Suprapubic skin (tissue), 4 donors: ENCODE measurements around the gene IRF4.

ENCODE experiments used
- CTCF ChIP-seq, 2 donors: fragments of 200-600 bp in 1 of 2; fragments of 450-650 bp in 1 of 2; sonication (generic) in 1 of 2; IDR thresholded peaks; one replicate each; pipeline ENCODE4 v1.5.1; 2016 to 2019; ENCODE audit warnings: antibody characterized with exemption in 2 of 2, mild to moderate bottlenecking in 1 of 2, moderate library complexity in 1 of 2
- EP300 ChIP-seq: sonication (generic); formaldehyde crosslinking; IDR thresholded peaks from one replicate; pipeline ENCODE4 v1.6.1; 2017; ENCODE audit warnings: antibody characterized with exemption
- POLR2A ChIP-seq, 2 donors: fragments of 450-650 bp; IDR thresholded peaks; one replicate each; pipeline ENCODE4 v1.6.1; 2017; ENCODE audit warnings: antibody characterized with exemption in 2 of 2, mild to moderate bottlenecking in 2 of 2, moderate library complexity in 2 of 2
- POLR2AphosphoS5 ChIP-seq, 3 donors: sonication (generic); formaldehyde crosslinking; IDR thresholded peaks; one replicate each; pipeline ENCODE4 v1.6.1; 2017; ENCODE audit warnings: antibody characterized with exemption in 3 of 3

- TF ChIP-seq CTCF (IDR thresholded peaks at IDR 0.05), result no peak
- no peak for TF ChIP-seq POLR2A (IDR thresholded peaks at IDR 0.05)
- TF ChIP-seq POLR2AphosphoS5 (IDR thresholded peaks at IDR 0.05), result no peak
- no peak for TF ChIP-seq EP300
Observed at GRCh38 chr6:455006-455585, 63.5 kb downstream of the IRF4 start.
